CMK (cell line): ENCODE results near the gene HDX.
"Not testable (repeated sequence)": the region's sequence is repeated elsewhere in the genome, so short reads cannot be mapped to it uniquely, and the experiment has no call there.

Experiments used
- DNase-seq: peaks from one replicate; pipeline ENCODE4 v3.0.0-alpha.2; 2010; ENCODE audit warnings: low read depth

Gene HDX

DNA sequence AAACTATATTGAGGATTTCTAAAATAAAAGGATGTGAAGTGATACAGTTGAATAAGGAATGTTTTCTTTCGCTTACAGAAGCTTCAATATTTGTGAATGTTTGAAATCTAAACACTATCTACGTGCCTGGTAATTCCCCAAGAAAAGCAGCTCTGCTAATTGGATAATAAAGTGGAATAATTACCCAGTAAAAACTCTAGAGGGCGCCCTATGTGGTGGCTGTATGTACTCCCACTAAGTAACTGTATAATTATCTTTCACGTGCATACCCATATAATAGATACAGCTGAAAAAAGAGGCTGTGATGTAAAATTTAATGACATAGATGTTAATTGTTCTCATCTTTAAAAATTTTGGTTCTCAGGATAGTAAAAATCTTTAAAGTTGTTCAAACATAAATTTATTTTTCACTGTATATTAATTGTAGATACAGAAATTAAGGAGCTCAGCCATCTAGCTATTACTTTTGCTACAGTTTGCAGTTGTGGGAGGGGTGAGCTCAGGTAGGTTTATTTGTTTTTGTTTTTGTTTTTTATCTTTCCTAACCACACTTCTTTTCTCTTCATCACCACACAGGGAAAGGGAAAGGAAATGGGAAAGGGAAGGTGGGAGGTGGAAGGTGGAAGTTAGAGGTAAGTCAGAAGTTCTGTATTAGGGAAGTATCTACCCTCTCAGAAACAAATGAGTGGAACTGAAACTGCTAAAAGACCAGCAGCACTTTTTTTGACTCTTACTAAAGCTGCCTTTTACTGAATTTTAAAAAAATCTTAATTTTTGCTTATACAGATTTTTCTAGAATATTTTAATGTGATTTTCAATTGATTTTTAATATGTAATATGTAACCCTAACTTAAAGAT is 162.5 kb downstream of the HDX start:
- no peak for DNase-seq

- DNase-seq, result no peak
Observed at GRCh38 chrX:84336646-84337045, 165.6 kb downstream of the HDX start.

- no peak for DNase-seq
Observed at GRCh38 chrX:84335121-84335520, 167.1 kb downstream of the HDX start.

GRCh38 chrX:84322083-84322827 is 180.0 kb downstream of the HDX start:
- DNase-seq, result no peak

DNA sequence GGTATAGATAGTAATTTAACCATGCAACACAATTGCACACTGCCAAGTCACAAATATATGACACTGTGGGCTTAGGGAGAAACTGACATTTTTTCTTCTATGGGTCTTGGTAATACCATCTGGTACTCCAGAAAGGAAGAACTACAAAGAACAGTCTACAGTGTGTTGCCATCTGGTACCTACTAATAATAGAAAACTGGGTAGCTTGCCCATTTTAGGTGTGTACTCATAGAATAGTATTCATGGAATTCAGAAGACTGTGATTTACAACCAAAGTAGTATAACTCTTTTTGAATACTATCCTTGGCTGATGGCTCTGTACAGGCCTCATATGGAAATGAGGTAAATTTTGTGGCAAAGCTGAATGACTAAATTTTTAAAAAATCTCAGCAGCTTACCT is 181.6 kb downstream of the HDX start:
- DNase-seq, result no peak

DNA sequence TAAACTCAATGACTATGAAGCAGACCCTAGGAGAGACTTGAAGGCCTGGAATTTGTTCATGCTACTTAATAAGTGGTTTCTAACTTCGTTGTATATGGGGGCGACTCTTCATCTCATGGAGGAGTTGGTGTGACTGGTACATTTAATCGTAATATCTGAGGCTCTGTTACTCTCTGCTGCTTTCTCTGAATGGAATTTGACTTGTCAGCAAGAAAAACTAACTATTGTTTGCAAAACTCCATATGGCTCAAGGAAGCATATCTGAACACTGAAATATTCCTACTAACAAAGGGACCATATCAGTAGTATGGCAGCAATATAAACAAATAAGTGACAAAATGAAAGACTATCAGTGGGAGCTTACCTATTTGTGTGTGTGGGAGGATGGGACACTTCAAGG is 182.2 kb downstream of the HDX start:
- DNase-seq, result no peak

- DNase-seq, result no peak
Observed at GRCh38 chrX:84318661-84319060, 183.6 kb downstream of the HDX start.

GRCh38 chrX:84315946-84316345 is 186.3 kb downstream of the HDX start:
- not testable (repeated sequence) for DNase-seq
